B cell (primary cell): ENCODE results near the gene MUC6. TPM values are rescaled to one million over a fixed set of nuclear protein-coding genes. Genes with fewer than 3 reads are reported as not detected.

Experiments used
- ATAC-seq: fragments of 200-7000 bp; cut with Tn5 transposase; one replicate; pipeline ENCODE4 v1.10.0; 2021; ENCODE audit warnings: low read depth, mild to moderate bottlenecking, moderate number of reproducible peaks, moderate library complexity
- CTCF ChIA-PET: fragments of 350-600 bp; sonication (Branson Sonifier 250); formaldehyde crosslinking; loops from one replicate; lab custom pipeline; 2021; ENCODE audit warnings: antibody characterized with exemption, inconsistent platforms; lab: Charles Lee
- POLR2A ChIA-PET: fragments of 350-600 bp; sonication (Branson Sonifier 250); formaldehyde crosslinking; loops from one replicate; lab custom pipeline; 2021; ENCODE audit warnings: antibody characterized with exemption; lab: Charles Lee
- DNase-seq: peaks from one replicate; pipeline ENCODE4 v3.0.0; 2013
- H2AFZ ChIP-seq: 2 replicates; pipeline ENCODE4 v1.6.1; 2012; ENCODE audit warnings: mild to moderate bottlenecking, low read depth, low read length; ENCODE audit not compliant: insufficient read depth, poor library complexity, severe bottlenecking
- H3K27ac ChIP-seq, 2 donors: 1 replicate in 1 of 2; 2 replicates in 1 of 2; pipeline ENCODE4 v1.5.1; 2012 to 2013; ENCODE audit warnings: low read length in 2 of 2, mild to moderate bottlenecking in 2 of 2, moderate library complexity in 1 of 2
- H3K27me3 ChIP-seq, 4 experiments: fragments of 200-600 bp in 1 of 4; sonication (generic) in 1 of 4; replicated peaks in 1 of 4; 1 replicate in 2 of 4; 2 replicates in 2 of 4; pipeline versions ENCODE4 v1.6.1 to v1.7.0; 2013 to 2016; ENCODE audit warnings: low read length in 3 of 4, mild to moderate bottlenecking in 2 of 4, mixed read lengths in 1 of 4, moderate library complexity in 1 of 4; ENCODE audit not compliant: insufficient read depth in 4 of 4, control insufficient read depth in 3 of 4; ENCODE audit errors: control extremely low read depth in 1 of 4
- H3K36me3 ChIP-seq, 2 experiments: replicated peaks in 1 of 2; 1 replicate in 1 of 2; 2 replicates in 1 of 2; pipeline versions ENCODE4 v1.6.1 to v1.7.1; 2013; ENCODE audit warnings: low read length in 1 of 2; ENCODE audit not compliant: insufficient read depth in 2 of 2, control insufficient read depth in 1 of 2; ENCODE audit errors: control extremely low read depth in 1 of 2, extremely low read depth in 1 of 2
- H3K4me1 ChIP-seq, 2 donors: fragments of 200-600 bp in 1 of 2; sonication (generic) in 1 of 2; 1 replicate in 1 of 2; 2 replicates in 1 of 2; pipeline versions ENCODE4 v1.5.1 to v1.6.1; 2013 to 2017; ENCODE audit warnings: low read length in 2 of 2; ENCODE audit not compliant: control insufficient read depth in 2 of 2, insufficient read depth in 2 of 2
- H3K4me2 ChIP-seq: replicated peaks from 2 replicates; pipeline ENCODE3; 2012; ENCODE audit warnings: mild to moderate bottlenecking, low read depth, low read length; ENCODE audit not compliant: poor library complexity, severe bottlenecking
- H3K4me3 ChIP-seq, 5 experiments: fragments of 200-600 bp in 1 of 5; sonication (generic) in 1 of 5; 1 replicate in 3 of 5; 2 replicates in 2 of 5; pipeline versions ENCODE4 v1.5.1 to v1.7.0; 2011 to 2016; ENCODE audit warnings: low read length in 4 of 5, mild to moderate bottlenecking in 4 of 5, low read depth in 2 of 5, control low read depth in 1 of 5, moderate library complexity in 1 of 5; ENCODE audit not compliant: insufficient read depth in 1 of 5; ENCODE audit errors: control extremely low read depth in 1 of 5, extremely low read depth in 1 of 5
- H3K79me2 ChIP-seq: fragments of 200-600 bp; sonication (generic); one replicate; pipeline ENCODE4 v1.6.0; 2016; ENCODE audit warnings: low read length; ENCODE audit not compliant: control insufficient read depth, insufficient read depth
- H3K9ac ChIP-seq: fragments of 200-600 bp; sonication (generic); 2 replicates; pipeline ENCODE4 v1.6.1; 2017; ENCODE audit warnings: mild to moderate bottlenecking, low read length, moderate library complexity
- H3K9me3 ChIP-seq, 3 donors: one replicate each; pipeline versions ENCODE4 v1.6.1 to v1.7.1; 2013; ENCODE audit warnings: low read length in 2 of 3; ENCODE audit not compliant: control insufficient read depth in 2 of 3, insufficient read depth in 1 of 3; ENCODE audit errors: control extremely low read depth in 1 of 3
- H4K20me1 ChIP-seq: 2 replicates; pipeline ENCODE4 v1.6.0; 2012; ENCODE audit warnings: mild to moderate bottlenecking, low read length; ENCODE audit not compliant: insufficient read depth, control insufficient read depth, poor library complexity, severe bottlenecking
- H3K27ac Mint-ChIP-seq: one replicate; pipeline ENCODE4 v1.8.0; 2021; ENCODE audit warnings: mixed read lengths
- H3K27me3 Mint-ChIP-seq: one replicate; pipeline ENCODE4 v1.8.0; 2021; ENCODE audit warnings: mixed read lengths
- H3K4me1 Mint-ChIP-seq: one replicate; pipeline ENCODE4 v1.8.0; 2021; ENCODE audit warnings: mixed read lengths
- H3K4me3 Mint-ChIP-seq: one replicate; pipeline ENCODE4 v1.8.0; 2021; ENCODE audit warnings: mixed read lengths
- H3K9me3 Mint-ChIP-seq: one replicate; pipeline ENCODE4 v1.8.0; 2022; ENCODE audit warnings: mixed read lengths; ENCODE audit not compliant: insufficient read depth
- CTCF ChIP-seq: fragments of 200-600 bp; IDR thresholded peaks from one replicate; pipeline ENCODE4 v1.8.0; 2022; ENCODE audit warnings: antibody characterized with exemption, mild to moderate bottlenecking
- EZH2 ChIP-seq: IDR thresholded peaks from 2 replicates; pipeline ENCODE4 v1.6.1; 2012; ENCODE audit warnings: borderline replicate concordance, low read depth, mild to moderate bottlenecking, moderate library complexity, low read length; ENCODE audit not compliant: insufficient read depth, poor library complexity, severe bottlenecking
- WGBS: methylation state at CpG from one replicate; pipeline ENCODE4 v1.1.5; 2013; ENCODE audit warnings: missing lambda C conversion rate; ENCODE audit not compliant: insufficient coverage; 5-methylcytosine and 5-hydroxymethylcytosine counted together
- intact Hi-C: fragments of 100-400 bp; cut with micrococcal nuclease; formaldehyde crosslinking; loops from one replicate; pipeline ENCODE4 v1.10.0; 2022
- polyA plus RNA-seq: library from polyadenylated mRNA; depleted of rRNA; stranded (reverse); fragments of >200 nt; gene quantifications from 2 replicates; pipeline ENCODE4 v1.2.3, GENCODE V29; 2012
- total RNA-seq, 2 donors: library from RNA; stranded (reverse); fragments of 120-200 nt in 1 of 2; gene quantifications; 1 replicate in 1 of 2; 2 replicates in 1 of 2; pipeline versions ENCODE4 v1.2.3 to v1.2.4, GENCODE V29; 2013 to 2022

Gene MUC6
- total and polyA plus RNA-seq, 2 donors (not counting 1 experiment from before 2014, with no cell fraction given) = not detected

DNA sequence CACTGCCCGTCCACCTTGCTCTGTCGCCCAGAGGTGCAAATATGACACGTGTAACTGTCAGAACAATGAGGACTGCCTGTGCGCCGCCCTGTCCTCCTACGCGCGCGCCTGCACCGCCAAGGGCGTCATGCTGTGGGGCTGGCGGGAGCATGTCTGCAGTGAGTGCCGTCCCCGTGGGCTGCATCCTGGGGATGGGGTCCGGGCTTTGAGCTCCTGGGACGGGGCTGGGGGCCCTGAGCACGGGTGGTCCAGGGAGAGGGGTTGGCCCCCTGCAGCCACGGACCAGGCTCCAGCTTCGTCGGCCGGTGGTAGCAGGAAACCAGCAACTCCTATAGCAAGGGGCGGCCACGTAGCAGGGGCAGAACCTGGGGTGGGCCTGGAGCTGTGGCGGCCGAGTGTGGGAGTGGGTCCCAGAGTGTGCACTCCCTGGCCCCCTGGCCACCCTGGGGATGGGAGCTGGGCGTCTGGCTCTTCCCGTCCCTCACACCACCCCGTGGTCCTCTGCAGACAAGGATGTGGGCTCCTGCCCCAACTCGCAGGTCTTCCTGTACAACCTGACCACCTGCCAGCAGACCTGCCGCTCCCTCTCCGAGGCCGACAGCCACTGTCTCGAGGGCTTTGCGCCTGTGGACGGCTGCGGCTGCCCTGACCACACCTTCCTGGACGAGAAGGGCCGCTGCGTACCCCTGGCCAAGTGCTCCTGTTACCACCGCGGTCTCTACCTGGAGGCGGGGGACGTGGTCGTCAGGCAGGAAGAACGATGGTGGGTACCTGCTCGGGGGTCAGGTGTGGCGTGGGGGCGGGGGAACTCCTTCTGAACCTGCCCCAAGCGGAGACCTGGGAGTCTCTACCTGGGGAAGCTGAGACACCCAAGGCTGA, 48.3 kb upstream of the MUC6 start:
- ChIA-PET CTCF (no interaction called here), POLR2A (no interaction called here)
- H4K20me1 ChIP-seq = no peaks in the 10 kb centered on the region
- H2AFZ ChIP-seq = no peak overlapping the region
- ATAC-seq = no peak
- H3K4me3 ChIP-seq = no peak overlapping the region
- Mint-ChIP-seq H3K27ac (no peak overlapping the region), H3K4me3 (no peak overlapping the region), H3K9me3 (no peaks in the 10 kb centered on the region), H3K27me3 (no peaks in the 10 kb centered on the region), H3K4me1 (no peaks in the 10 kb centered on the region)
- TF ChIP-seq CTCF (no peak), EZH2 (no peak)
- H3K27ac ChIP-seq = no peak overlapping the region
- WGBS = 70% methylated on average over 49 of the region's 49 CpGs
- no peaks in the 10 kb centered on the region for H3K4me1 ChIP-seq
- H3K4me2 ChIP-seq = no peak overlapping the region
- no peaks in the 10 kb centered on the region for H3K79me2 ChIP-seq
- H3K9ac ChIP-seq = no peak overlapping the region
- no peaks in the 10 kb centered on the region for H3K36me3 ChIP-seq
- no peaks in the 10 kb centered on the region for H3K27me3 ChIP-seq
- DNase-seq = no peak
- H3K9me3 ChIP-seq = peaks cover 0 to 2% (median 0%) of the 10 kb centered on the region in 3 donors
- intact Hi-C loops = no loop called here
